GM21528 (cell line): Measurements from ENCODE around the gene RMI1.
"Not testable (repeated sequence)": the region's sequence is repeated elsewhere in the genome, so short reads cannot be mapped to it uniquely, and the experiment has no call there.

ENCODE experiments used
- ATAC-seq: cut with Tn5 transposase; IDR thresholded peaks from one replicate; pipeline ENCODE4 v1.9.1; 2021; ENCODE audit warnings: mild to moderate bottlenecking, moderate library complexity; ENCODE audit not compliant: unreplicated experiment, low FRiP score

Gene RMI1

DNA sequence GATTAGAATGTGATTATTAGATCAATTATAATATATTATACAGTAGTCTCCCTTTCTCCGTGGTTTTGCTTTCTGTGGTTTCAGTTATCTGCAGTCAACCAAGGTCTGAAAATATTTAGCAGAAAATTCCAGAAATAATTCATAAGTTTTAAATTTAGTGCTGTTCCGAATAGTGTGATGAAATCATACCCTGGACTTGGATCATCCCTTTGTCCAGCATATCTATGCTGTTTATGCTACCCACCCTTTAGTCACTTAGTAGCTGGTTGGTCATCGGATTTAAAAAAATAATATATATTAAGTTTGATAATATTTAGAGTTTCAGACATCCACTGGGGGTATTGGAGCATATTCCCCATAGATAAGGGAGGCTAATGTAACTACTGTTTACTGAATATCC lies 19.6 kb downstream of the RMI1 start:
- no peak for ATAC-seq

GRCh38 chr9:84001621-84002020 lies 21.0 kb downstream of the RMI1 start:
- ATAC-seq: no peak

GRCh38 chr9:84002344-84002743 lies 21.7 kb downstream of the RMI1 start:
- ATAC-seq: peak; percentile 75

DNA sequence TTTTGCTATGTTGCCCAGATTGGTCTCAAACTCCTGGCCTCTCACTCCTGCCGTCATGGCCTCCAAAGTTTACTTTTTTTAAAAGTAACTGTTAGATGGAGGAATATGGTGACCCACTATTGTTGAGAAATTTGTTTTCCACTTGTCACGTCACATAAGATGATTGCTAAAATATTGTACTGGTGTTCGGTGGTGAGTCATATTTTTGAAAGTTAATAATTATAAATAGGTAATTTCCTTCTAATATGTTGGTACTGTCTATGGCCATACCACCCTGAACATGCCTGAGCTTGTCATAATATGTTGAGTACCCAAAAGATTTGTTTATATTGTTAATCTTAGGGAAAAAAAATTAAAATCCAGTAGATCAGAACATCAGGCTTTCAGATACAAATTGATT lies 22.6 kb downstream of the RMI1 start:
- ATAC-seq: no peak

GRCh38 chr9:84007662-84008061 lies 27.1 kb downstream of the RMI1 start:
- no peak for ATAC-seq

GRCh38 chr9:84024041-84024575 lies 43.5 kb downstream of the RMI1 start:
- no peak for ATAC-seq

DNA sequence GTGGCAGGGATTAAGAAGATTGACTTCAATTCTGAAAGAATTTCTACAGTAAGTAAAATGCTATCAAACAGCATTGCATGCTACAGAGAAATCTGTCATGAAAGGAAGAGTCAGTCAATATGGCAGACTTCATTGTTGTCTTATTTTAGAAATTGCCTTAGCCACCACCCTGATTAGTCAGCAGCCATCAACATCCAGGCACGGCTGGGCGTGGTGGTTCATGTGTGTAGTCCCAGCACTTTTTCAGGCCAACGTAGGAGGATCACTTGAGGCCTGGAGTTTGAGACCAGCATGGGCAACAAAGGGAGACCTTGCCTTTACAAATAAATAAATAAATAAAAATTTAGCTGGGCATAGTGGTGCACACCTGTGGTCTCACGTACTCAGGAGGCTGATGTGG lies 46.6 kb downstream of the RMI1 start:
- no peak for ATAC-seq

- ATAC-seq: no peak
These were observed 50.9 kb downstream of the RMI1 start for GRCh38 chr9:84031534-84031933.

GRCh38 chr9:84041857-84042256 lies 61.3 kb downstream of the RMI1 start:
- not testable (repeated sequence) for ATAC-seq

GRCh38 chr9:84045481-84046097 lies 65.0 kb downstream of the RMI1 start:
- ATAC-seq: no peak
